HL-60 (cell line): ENCODE data around the gene EXOC6B.
"Not testable (repeated sequence)": the region's sequence is repeated elsewhere in the genome, so short reads cannot be mapped to it uniquely, and the experiment has no call there.

Experiments used
- DNase-seq, 2 experiments: peaks; one replicate each; pipeline ENCODE4 v3.0.0-alpha.2; 2010 to 2020; ENCODE audit warnings: low read depth in 1 of 2, low spot score in 1 of 2
- H3K27ac ChIP-seq: fragments of 250-450 bp; sonication (Bioruptor Pico); replicated peaks from 2 replicates; pipeline ENCODE4 v1.5.1; 2020; ENCODE audit warnings: mild to moderate bottlenecking, moderate library complexity
- H3K27me3 ChIP-seq: fragments of 250-450 bp; sonication (Bioruptor Pico); 2 replicates; pipeline ENCODE4 v1.5.1; 2021; ENCODE audit warnings: mild to moderate bottlenecking, moderate library complexity; ENCODE audit not compliant: insufficient read depth, poor library complexity, severe bottlenecking
- H3K4me3 ChIP-seq: replicated peaks from 2 replicates; pipeline ENCODE4 v1.5.1; 2011; ENCODE audit warnings: mild to moderate bottlenecking, control low read depth, low read length; ENCODE audit not compliant: insufficient read depth
- CTCF ChIP-seq: IDR thresholded peaks from one replicate; pipeline ENCODE4 v1.5.1; 2011; ENCODE audit warnings: low read length, control low read depth, inconsistent platforms; ENCODE audit not compliant: insufficient read depth
- GABPA ChIP-seq: IDR thresholded peaks from 2 replicates; pipeline ENCODE4 v1.6.1; 2012; ENCODE audit warnings: low read depth
- POLR2AphosphoS5 ChIP-seq: IDR thresholded peaks from 2 replicates; pipeline ENCODE4 v1.6.1; 2012; ENCODE audit warnings: low read depth
- REST ChIP-seq: IDR thresholded peaks from 2 replicates; pipeline ENCODE4 v1.6.1; 2012; ENCODE audit warnings: low read depth; ENCODE audit not compliant: insufficient replicate concordance
- SPI1 ChIP-seq: IDR thresholded peaks from 2 replicates; pipeline ENCODE4 v1.6.1; 2012; ENCODE audit warnings: low read depth, mild to moderate bottlenecking, borderline replicate concordance

Gene EXOC6B

GRCh38 chr2:72494392-72494791 lies 331.4 kb downstream of the EXOC6B start:
- no peak overlapping the region for H3K4me3 ChIP-seq
- H3K27me3 ChIP-seq: no peaks in the 10 kb centered on the region
- TF ChIP-seq REST: no peak
- no peak for TF ChIP-seq POLR2AphosphoS5
- no peak for TF ChIP-seq GABPA
- no peak for TF ChIP-seq CTCF
- no peak for TF ChIP-seq SPI1
- H3K27ac ChIP-seq: no peak overlapping the region
- no peak for DNase-seq

GRCh38 chr2:72484622-72485021 lies 341.2 kb downstream of the EXOC6B start:
- not testable (repeated sequence) for DNase-seq, H3K27me3 ChIP-seq, H3K4me3 ChIP-seq, H3K27ac ChIP-seq

- TF ChIP-seq REST (no peak), SPI1 (no peak), CTCF (no peak), GABPA (no peak), POLR2AphosphoS5 (no peak)
- H3K27me3 ChIP-seq: no peaks in the 10 kb centered on the region
- DNase-seq: no peak
- H3K27ac ChIP-seq: no peak overlapping the region
- no peak overlapping the region for H3K4me3 ChIP-seq
Observed at GRCh38 chr2:72483346-72483745, 342.5 kb downstream of the EXOC6B start.

DNA sequence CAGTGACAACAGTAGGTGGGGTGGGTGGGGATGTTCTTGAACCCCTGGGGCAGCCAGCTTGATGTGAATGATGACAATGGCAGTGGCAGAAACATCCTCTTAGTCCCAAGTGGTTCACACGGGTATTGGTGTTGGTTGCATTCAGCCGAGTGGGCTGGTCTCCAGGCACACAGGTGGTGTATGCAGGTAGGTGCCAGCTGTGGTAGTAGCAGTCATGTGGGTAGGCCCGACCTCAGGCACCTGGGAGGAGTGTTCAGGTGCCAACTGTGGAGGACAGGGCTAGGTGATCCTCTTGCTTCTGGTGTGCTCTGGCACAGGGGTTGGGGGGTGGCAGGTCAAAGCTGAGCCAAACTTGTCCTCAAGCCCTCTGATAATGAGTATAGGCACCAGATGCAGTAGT lies 350.6 kb downstream of the EXOC6B start:
- DNase-seq: no peak
- no peak for TF ChIP-seq POLR2AphosphoS5
- no peak for TF ChIP-seq SPI1
- no peak for TF ChIP-seq REST
- no peak for TF ChIP-seq CTCF
- no peak for TF ChIP-seq GABPA
- Histone ChIP-seq H3K4me3 (no peak overlapping the region), H3K27me3 (no peaks in the 10 kb centered on the region), H3K27ac (no peak overlapping the region)
